Fibroblast of skin of right biceps (primary cell): Measurements from ENCODE around the gene SBF2.
"Not testable (repeated sequence)": the region's sequence is repeated elsewhere in the genome, so short reads cannot be mapped to it uniquely, and the experiment has no call there.

Experiments used
- DNase-seq: peaks from one replicate; pipeline ENCODE4 v3.0.0-alpha.2; 2013

SBF2 gene

GRCh38 chr11:10298342-10298741 is 4.3 kb upstream of the SBF2 start:
- DNase-seq: peak; percentile 92

- peak; percentile 10 for DNase-seq
Measured at GRCh38 chr11:10295064-10295901, 1.3 kb upstream of the SBF2 start.

- DNase-seq: peak; percentile 82
Measured at GRCh38 chr11:10294290-10294953, 403 bp upstream of the SBF2 start.

GRCh38 chr11:10291801-10292638 is 2.0 kb downstream of the SBF2 start:
- DNase-seq: peak; percentile 38

- no peak for DNase-seq
Measured at GRCh38 chr11:10289765-10290380, 4.1 kb downstream of the SBF2 start.

- no peak for DNase-seq
Measured at GRCh38 chr11:10288881-10289764, 4.9 kb downstream of the SBF2 start.

- no peak for DNase-seq
Measured at GRCh38 chr11:10287766-10288715, 6.0 kb downstream of the SBF2 start.

- DNase-seq: peak; percentile 53
Measured at GRCh38 chr11:10287140-10287539, 6.9 kb downstream of the SBF2 start.

- DNase-seq: no peak
Measured at GRCh38 chr11:10285148-10285802, 8.7 kb downstream of the SBF2 start.

GRCh38 chr11:10283991-10284390 is 10.0 kb downstream of the SBF2 start:
- DNase-seq: no peak

- no peak for DNase-seq
Measured at GRCh38 chr11:10282117-10282516, 11.9 kb downstream of the SBF2 start.

- DNase-seq: peak; percentile 45
Measured at GRCh38 chr11:10275714-10276113, 18.3 kb downstream of the SBF2 start.

- DNase-seq: peak; percentile 42
Measured at GRCh38 chr11:10274726-10275125, 19.3 kb downstream of the SBF2 start.

GRCh38 chr11:10273738-10274137 is 20.3 kb downstream of the SBF2 start:
- DNase-seq: no peak

GRCh38 chr11:10272132-10272531 is 21.9 kb downstream of the SBF2 start:
- no peak for DNase-seq

GRCh38 chr11:10268746-10269488 is 25.1 kb downstream of the SBF2 start:
- peak; percentile 22 for DNase-seq

- peak; percentile 48 for DNase-seq
Measured at GRCh38 chr11:10267821-10268220, 26.2 kb downstream of the SBF2 start.

- DNase-seq: peak; percentile 28
Measured at GRCh38 chr11:10265936-10266335, 28.1 kb downstream of the SBF2 start.

GRCh38 chr11:10264716-10265115 is 29.3 kb downstream of the SBF2 start:
- not testable (repeated sequence) for DNase-seq
